ENCODE results near the gene CAST.
"Not testable (repeated sequence)": the region's sequence is repeated elsewhere in the genome, so short reads cannot be mapped to it uniquely, and the experiment has no call there.

The CAST gene

GRCh38 chr5:96661855-96662724 is at the start of gene CAST:
TSS of gene CAST (plus strand) at chr5:96662376. CDS start at chr5:96662423, 47 bp downstream.
- peaks cover 52% of the 10 kb centered on the region for H3K4me1 Mint-ChIP-seq
- no peaks in the 10 kb centered on the region for H3K36me3 Mint-ChIP-seq
- H3K27ac Mint-ChIP-seq, result peak within 1 kb of the TSS; percentile 96
- H3K4me3 Mint-ChIP-seq, result peak within 1 kb of the TSS; percentile 96
- H3K27me3 Mint-ChIP-seq, result no peaks in the 10 kb centered on the region
- H3K9me3 Mint-ChIP-seq, result no peaks in the 10 kb centered on the region

GRCh38 chr5:96614110-96614691 is 48.0 kb upstream of the CAST start:
- H3K4me3 Mint-ChIP-seq, result no peak overlapping the region
- H3K27ac Mint-ChIP-seq, result peak overlapping the region; percentile 9
- H3K4me1 Mint-ChIP-seq, result peaks cover 5% of the 10 kb centered on the region
- peaks cover 1% of the 10 kb centered on the region for H3K36me3 Mint-ChIP-seq
- peaks cover 5% of the 10 kb centered on the region for H3K9me3 Mint-ChIP-seq
- peaks cover 13% of the 10 kb centered on the region for H3K27me3 Mint-ChIP-seq

GRCh38 chr5:96615223-96615622 is 47.0 kb upstream of the CAST start:
- no peak overlapping the region for H3K4me3 Mint-ChIP-seq
- H3K4me1 Mint-ChIP-seq, result peaks cover 5% of the 10 kb centered on the region

DNA sequence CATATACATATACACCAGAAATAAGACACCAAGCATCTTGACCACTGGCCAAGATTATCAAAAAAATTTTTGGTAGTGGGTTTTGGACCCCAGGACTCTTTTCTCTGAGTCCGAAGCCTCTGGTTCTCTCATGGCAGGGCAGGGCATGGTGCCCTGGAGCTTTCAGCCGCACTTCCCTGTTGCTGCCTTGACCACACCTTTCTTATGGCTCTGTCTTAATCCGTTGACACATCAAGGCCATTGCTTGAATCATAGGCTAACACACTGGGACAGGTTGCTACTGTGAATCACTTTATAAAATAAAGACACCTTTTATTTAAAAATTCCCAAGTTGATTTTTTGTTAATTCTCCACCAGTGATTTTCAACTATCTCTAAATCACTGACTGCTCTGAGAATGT is 45.4 kb upstream of the CAST start:
- H3K27me3 Mint-ChIP-seq, result peaks cover 5% of the 10 kb centered on the region
- no peaks in the 10 kb centered on the region for H3K36me3 Mint-ChIP-seq
- no peak overlapping the region for H3K4me3 Mint-ChIP-seq
- peaks cover 5% of the 10 kb centered on the region for H3K4me1 Mint-ChIP-seq
- no peaks in the 10 kb centered on the region for H3K9me3 Mint-ChIP-seq
- H3K27ac Mint-ChIP-seq, result no peak overlapping the region

More at GRCh38 chr5:96615223-96615622, 47.0 kb upstream of the CAST start:
- Mint-ChIP-seq H3K27me3 (peaks cover 11% of the 10 kb centered on the region), H3K9me3 (peaks cover under 1% of the 10 kb centered on the region), H3K36me3 (no peaks in the 10 kb centered on the region), H3K27ac (no peak overlapping the region)

- not testable (repeated sequence) for H3K27ac Mint-ChIP-seq, H3K27me3 Mint-ChIP-seq, H3K9me3 Mint-ChIP-seq, H3K4me1 Mint-ChIP-seq, H3K36me3 Mint-ChIP-seq, H3K4me3 Mint-ChIP-seq
Measured at GRCh38 chr5:96618311-96619016, 43.7 kb upstream of the CAST start.

DNA sequence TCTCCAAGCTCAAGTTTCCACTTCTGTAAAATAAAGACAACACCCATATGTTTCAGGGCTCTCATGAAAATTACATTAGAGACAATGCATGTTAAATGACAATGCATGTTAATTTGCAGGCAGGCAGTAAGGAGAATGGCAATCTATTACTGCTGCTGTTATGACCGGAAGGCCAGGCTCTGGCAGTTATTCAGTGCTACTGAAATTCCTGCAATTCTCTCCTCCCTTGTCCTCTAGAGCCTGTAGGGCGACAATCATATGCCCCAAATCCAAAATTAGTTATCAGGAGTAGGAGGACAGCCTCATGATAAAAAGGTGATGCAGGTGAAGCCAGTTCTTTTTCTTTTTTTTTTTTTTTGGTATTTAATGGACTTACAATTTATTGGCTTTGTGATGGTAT is 42.2 kb upstream of the CAST start:
- Mint-ChIP-seq H3K27me3 (no peaks in the 10 kb centered on the region), H3K27ac (no peak overlapping the region), H3K4me3 (no peak overlapping the region), H3K9me3 (no peaks in the 10 kb centered on the region), H3K4me1 (no peaks in the 10 kb centered on the region), H3K36me3 (no peaks in the 10 kb centered on the region)

DNA sequence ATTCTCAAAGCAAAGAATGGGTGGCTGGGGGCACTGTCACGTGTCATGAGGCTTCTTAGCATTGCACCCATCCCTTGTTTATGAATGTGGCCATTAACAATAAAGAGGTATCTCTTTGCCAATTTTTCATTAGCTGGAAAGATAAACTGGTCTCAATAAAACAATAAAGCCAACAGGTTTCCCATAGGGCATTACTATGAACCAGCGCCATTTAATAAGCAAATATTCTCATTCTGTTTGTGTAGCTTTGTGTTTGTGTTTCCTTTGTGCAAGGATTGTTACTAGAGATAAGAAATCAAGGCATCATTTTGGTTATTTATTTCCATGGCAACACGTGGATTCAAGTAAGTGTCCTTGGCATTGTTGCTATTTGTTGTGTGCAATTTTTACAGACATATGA is 37.6 kb upstream of the CAST start:
- Mint-ChIP-seq H3K9me3 (no peaks in the 10 kb centered on the region), H3K4me1 (peaks cover 7% of the 10 kb centered on the region), H3K27me3 (no peaks in the 10 kb centered on the region), H3K36me3 (no peaks in the 10 kb centered on the region), H3K4me3 (no peak overlapping the region), H3K27ac (no peak overlapping the region)

DNA sequence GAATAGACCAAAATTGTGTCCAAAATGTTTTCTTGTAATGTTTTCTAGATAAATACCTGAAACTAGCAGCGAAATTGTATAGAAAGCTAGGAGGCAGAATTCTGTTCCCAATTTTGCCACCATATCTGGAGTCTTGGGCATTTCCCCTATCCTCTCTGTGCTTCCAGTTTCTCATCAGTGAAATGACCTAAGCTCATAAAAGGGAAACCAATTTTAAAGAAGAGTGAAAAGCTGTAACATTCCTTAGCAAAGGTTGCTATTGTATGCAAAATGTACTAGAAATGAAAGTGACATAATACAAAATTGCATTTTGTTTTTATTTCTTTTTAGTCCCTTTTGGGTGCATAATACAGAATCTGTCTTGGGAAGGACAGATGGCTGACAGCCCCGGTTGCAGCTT is 36.8 kb upstream of the CAST start:
- H3K27ac Mint-ChIP-seq, result no peak overlapping the region

DNA sequence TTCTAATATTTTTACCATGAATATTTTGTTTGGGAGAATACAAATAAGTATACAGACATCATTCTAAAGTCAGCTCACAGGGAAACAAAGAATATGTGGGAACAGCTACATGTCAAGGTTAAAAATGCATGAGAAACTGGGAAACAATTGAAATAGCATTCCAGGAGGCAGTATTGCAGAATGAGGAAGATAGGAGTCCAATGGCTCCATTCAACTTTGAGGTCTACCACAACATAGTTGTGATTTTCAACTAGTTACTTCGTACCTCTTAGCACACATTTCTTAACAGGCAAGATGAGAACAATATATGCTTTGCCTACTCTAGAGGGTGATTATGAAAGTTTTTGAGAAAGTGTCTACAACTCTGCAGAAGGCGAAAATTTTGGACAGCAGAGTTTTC is 35.2 kb upstream of the CAST start:
- Mint-ChIP-seq H3K9me3 (no peaks in the 10 kb centered on the region), H3K27ac (no peak overlapping the region), H3K4me1 (peaks cover 7% of the 10 kb centered on the region), H3K4me3 (no peak overlapping the region), H3K36me3 (no peaks in the 10 kb centered on the region), H3K27me3 (no peaks in the 10 kb centered on the region)

More for the DNA sequence above, 36.8 kb upstream of the CAST start:
- Mint-ChIP-seq H3K4me1 (peaks cover 7% of the 10 kb centered on the region), H3K9me3 (no peaks in the 10 kb centered on the region), H3K27me3 (no peaks in the 10 kb centered on the region), H3K4me3 (no peak overlapping the region), H3K36me3 (no peaks in the 10 kb centered on the region)

- Mint-ChIP-seq H3K4me3 (peak overlapping the region; percentile 63), H3K27ac (peak overlapping the region; percentile 37), H3K27me3 (no peaks in the 10 kb centered on the region), H3K4me1 (peaks cover 7% of the 10 kb centered on the region), H3K36me3 (no peaks in the 10 kb centered on the region), H3K9me3 (no peaks in the 10 kb centered on the region)
Measured at GRCh38 chr5:96627792-96628398, 34.3 kb upstream of the CAST start.

DNA sequence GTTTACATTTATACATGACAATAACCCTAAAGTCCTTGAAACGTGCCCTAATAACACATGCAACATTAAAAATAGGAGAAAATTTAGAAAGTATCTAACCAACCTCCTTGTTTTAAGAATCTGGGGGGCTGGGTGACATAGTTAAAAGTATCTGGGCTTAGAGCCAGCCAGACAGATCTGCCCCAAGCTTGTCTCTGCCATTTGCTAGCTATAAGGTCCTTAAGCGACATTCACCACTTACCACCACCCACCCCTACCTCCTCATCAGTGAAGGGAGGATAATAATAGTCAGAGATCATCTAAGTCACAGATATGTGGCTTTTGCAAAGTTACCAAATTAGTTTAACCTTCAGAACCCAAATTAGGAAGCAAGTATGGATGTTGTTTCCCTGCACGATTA is 33.8 kb upstream of the CAST start:
- Mint-ChIP-seq H3K27ac (no peak overlapping the region), H3K27me3 (no peaks in the 10 kb centered on the region), H3K36me3 (no peaks in the 10 kb centered on the region), H3K4me3 (no peak overlapping the region), H3K4me1 (peaks cover 7% of the 10 kb centered on the region), H3K9me3 (no peaks in the 10 kb centered on the region)

DNA sequence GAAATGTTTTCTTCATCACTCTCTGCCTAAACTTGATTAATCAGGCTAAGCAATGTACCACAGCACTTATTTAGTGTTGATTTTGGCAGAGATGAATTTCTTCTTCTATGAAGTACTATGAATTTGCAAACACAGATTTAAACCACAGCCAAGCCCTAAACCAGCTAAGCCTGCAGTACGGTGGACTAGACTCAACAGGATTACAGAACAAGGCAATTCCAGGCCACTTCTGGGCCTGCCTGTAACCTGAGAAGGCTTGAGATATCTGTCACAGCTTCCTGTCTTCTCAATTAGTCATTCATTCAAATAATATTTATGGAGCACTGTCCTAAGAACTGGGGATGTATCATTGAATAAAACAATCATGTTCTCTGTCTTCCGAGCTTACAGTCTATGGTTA is 32.4 kb upstream of the CAST start:
- Mint-ChIP-seq H3K4me3 (no peak overlapping the region), H3K27me3 (peaks cover 2% of the 10 kb centered on the region), H3K36me3 (no peaks in the 10 kb centered on the region), H3K27ac (no peak overlapping the region), H3K4me1 (peaks cover 7% of the 10 kb centered on the region), H3K9me3 (no peaks in the 10 kb centered on the region)

- H3K27me3 Mint-ChIP-seq, result peaks cover 3% of the 10 kb centered on the region
- H3K9me3 Mint-ChIP-seq, result no peaks in the 10 kb centered on the region
- no peak overlapping the region for H3K27ac Mint-ChIP-seq
- no peak overlapping the region for H3K4me3 Mint-ChIP-seq
- H3K36me3 Mint-ChIP-seq, result no peaks in the 10 kb centered on the region
- H3K4me1 Mint-ChIP-seq, result no peaks in the 10 kb centered on the region
Measured at GRCh38 chr5:96633820-96634219, 28.4 kb upstream of the CAST start.

GRCh38 chr5:96634881-96635280 is 27.3 kb upstream of the CAST start:
- Mint-ChIP-seq H3K27me3 (peaks cover 3% of the 10 kb centered on the region), H3K36me3 (no peaks in the 10 kb centered on the region), H3K27ac (no peak overlapping the region), H3K9me3 (no peaks in the 10 kb centered on the region), H3K4me1 (no peaks in the 10 kb centered on the region), H3K4me3 (no peak overlapping the region)

GRCh38 chr5:96636046-96636445 is 26.1 kb upstream of the CAST start:
- Mint-ChIP-seq H3K27ac (no peak overlapping the region), H3K4me3 (no peak overlapping the region), H3K36me3 (no peaks in the 10 kb centered on the region), H3K9me3 (no peaks in the 10 kb centered on the region), H3K27me3 (peaks cover 3% of the 10 kb centered on the region), H3K4me1 (no peaks in the 10 kb centered on the region)

DNA sequence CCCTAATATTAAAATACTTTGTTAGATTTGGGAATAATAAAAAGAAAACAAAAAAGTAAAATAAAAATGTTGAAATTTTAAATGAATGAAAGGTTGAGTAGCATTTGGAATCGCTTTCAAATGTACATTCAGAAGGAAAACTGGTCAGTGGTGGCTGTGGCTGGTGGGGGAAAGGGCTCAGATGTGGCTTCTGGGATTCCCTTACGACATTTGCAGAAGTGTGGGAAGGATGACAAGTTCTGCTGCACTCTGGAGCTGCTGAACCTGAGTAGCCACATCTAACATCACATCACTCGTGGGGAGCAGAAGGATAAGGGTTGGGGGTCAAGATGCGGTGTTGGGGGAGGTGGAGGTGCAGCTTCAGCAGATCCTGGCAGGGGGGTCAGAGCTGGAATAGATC is 25.6 kb upstream of the CAST start:
- Mint-ChIP-seq H3K4me1 (no peaks in the 10 kb centered on the region), H3K9me3 (no peaks in the 10 kb centered on the region), H3K4me3 (no peak overlapping the region), H3K27me3 (peaks cover 3% of the 10 kb centered on the region), H3K36me3 (no peaks in the 10 kb centered on the region), H3K27ac (no peak overlapping the region)
